Activated CD4-positive, CD25-positive, alpha-beta regulatory T cell treated with anti-CD3 and anti-CD28 coated beads, Interleukin-2, amount 50 U/mL, for 72 hours (primary cell): ENCODE measurements around the gene GNG8.

ENCODE experiments used
- DNase-seq: peaks from one replicate; pipeline ENCODE4 v3.0.0; 2021

Gene GNG8

GRCh38 chr19:46616631-46617322, 19.2 kb downstream of the GNG8 start:
- DNase-seq: peak; percentile 67

- DNase-seq: no peak
Measured at GRCh38 chr19:46615966-46616365, 20.0 kb downstream of the GNG8 start.

- DNase-seq: peak; percentile 86
Measured at GRCh38 chr19:46614114-46614722, 21.8 kb downstream of the GNG8 start.

- DNase-seq: peak; percentile 24
Measured at GRCh38 chr19:46613525-46613924, 22.5 kb downstream of the GNG8 start.

GRCh38 chr19:46611776-46612175, 24.2 kb downstream of the GNG8 start:
- no peak for DNase-seq

- no peak for DNase-seq
Measured at GRCh38 chr19:46610851-46611770, 24.9 kb downstream of the GNG8 start.

GRCh38 chr19:46610413-46610775, 25.6 kb downstream of the GNG8 start:
- DNase-seq: no peak

GRCh38 chr19:46609511-46610412, 26.2 kb downstream of the GNG8 start:
- DNase-seq: no peak

GRCh38 chr19:46608581-46609345, 27.2 kb downstream of the GNG8 start:
- DNase-seq: no peak

- no peak for DNase-seq
Measured at GRCh38 chr19:46608178-46608577, 27.8 kb downstream of the GNG8 start.

GRCh38 chr19:46607448-46607841, 28.6 kb downstream of the GNG8 start:
- no peak for DNase-seq

GRCh38 chr19:46606681-46607447, 29.1 kb downstream of the GNG8 start:
- DNase-seq: no peak

GRCh38 chr19:46606019-46606418, 30.0 kb downstream of the GNG8 start:
- no peak for DNase-seq

- DNase-seq: no peak
Measured at GRCh38 chr19:46605356-46605821, 30.6 kb downstream of the GNG8 start.

- DNase-seq: no peak
Measured at GRCh38 chr19:46604781-46605355, 31.1 kb downstream of the GNG8 start.

- no peak for DNase-seq
Measured at GRCh38 chr19:46603752-46604231, 32.2 kb downstream of the GNG8 start.

GRCh38 chr19:46603195-46603637, 32.8 kb downstream of the GNG8 start:
- DNase-seq: no peak

- DNase-seq: no peak
Measured at GRCh38 chr19:46602392-46603194, 33.4 kb downstream of the GNG8 start.
